CD4-positive, alpha-beta T cell treated with Interleukin-4 for 1 hour (primary cell): Measurements from ENCODE around the gene CCDC34.
"Not testable (repeated sequence)": the region's sequence is repeated elsewhere in the genome, so short reads cannot be mapped to it uniquely, and the experiment has no call there.

Source experiments
- DNase-seq, 2 donors: peaks; one replicate each; pipeline ENCODE4 v3.0.0-alpha.2; 2020 to 2022

Gene CCDC34

GRCh38 chr11:27361649-27362431 is 1.2 kb downstream of the CCDC34 start:
- no peak for DNase-seq

GRCh38 chr11:27358296-27358695 is 4.7 kb downstream of the CCDC34 start:
- no peak for DNase-seq

- DNase-seq, result no peak
These were observed 5.8 kb downstream of the CCDC34 start for GRCh38 chr11:27357250-27357649.

- no peak for DNase-seq
These were observed 6.3 kb downstream of the CCDC34 start for GRCh38 chr11:27356624-27357222.

- DNase-seq, result no peak
These were observed 7.4 kb downstream of the CCDC34 start for GRCh38 chr11:27355575-27356104.

- no peak for DNase-seq
These were observed 8.6 kb downstream of the CCDC34 start for GRCh38 chr11:27354359-27354965.

- no peak for DNase-seq
These were observed 9.2 kb downstream of the CCDC34 start for GRCh38 chr11:27353593-27354358.

- DNase-seq, result no peak
These were observed 10.2 kb downstream of the CCDC34 start for GRCh38 chr11:27352781-27353180.

GRCh38 chr11:27350511-27350910 is 12.5 kb downstream of the CCDC34 start:
- no peak for DNase-seq

GRCh38 chr11:27349919-27350318 is 13.1 kb downstream of the CCDC34 start:
- no peak for DNase-seq

- DNase-seq, result no peak
These were observed 14.6 kb downstream of the CCDC34 start for GRCh38 chr11:27348340-27348873.

GRCh38 chr11:27347359-27348339 is 15.4 kb downstream of the CCDC34 start:
- DNase-seq, result no peak

- no peak for DNase-seq
These were observed 23.1 kb downstream of the CCDC34 start for GRCh38 chr11:27339941-27340340.

GRCh38 chr11:27334764-27335163 is 28.3 kb downstream of the CCDC34 start:
- DNase-seq, result not testable (repeated sequence)

- DNase-seq, result no peak
These were observed 31.0 kb downstream of the CCDC34 start for GRCh38 chr11:27331981-27332380.

- no peak for DNase-seq
These were observed 32.3 kb downstream of the CCDC34 start for GRCh38 chr11:27330633-27331270.

- no peak for DNase-seq
These were observed 33.0 kb downstream of the CCDC34 start for GRCh38 chr11:27329867-27330632.

GRCh38 chr11:27328614-27329013 is 34.4 kb downstream of the CCDC34 start:
- DNase-seq, result no peak

GRCh38 chr11:27327064-27327463 is 36.0 kb downstream of the CCDC34 start:
- DNase-seq, result not testable (repeated sequence)

- not testable (repeated sequence) for DNase-seq
These were observed 40.8 kb downstream of the CCDC34 start for GRCh38 chr11:27322196-27322595.
